ENCODE results near the gene SEMA3G.

SEMA3G gene

DNA sequence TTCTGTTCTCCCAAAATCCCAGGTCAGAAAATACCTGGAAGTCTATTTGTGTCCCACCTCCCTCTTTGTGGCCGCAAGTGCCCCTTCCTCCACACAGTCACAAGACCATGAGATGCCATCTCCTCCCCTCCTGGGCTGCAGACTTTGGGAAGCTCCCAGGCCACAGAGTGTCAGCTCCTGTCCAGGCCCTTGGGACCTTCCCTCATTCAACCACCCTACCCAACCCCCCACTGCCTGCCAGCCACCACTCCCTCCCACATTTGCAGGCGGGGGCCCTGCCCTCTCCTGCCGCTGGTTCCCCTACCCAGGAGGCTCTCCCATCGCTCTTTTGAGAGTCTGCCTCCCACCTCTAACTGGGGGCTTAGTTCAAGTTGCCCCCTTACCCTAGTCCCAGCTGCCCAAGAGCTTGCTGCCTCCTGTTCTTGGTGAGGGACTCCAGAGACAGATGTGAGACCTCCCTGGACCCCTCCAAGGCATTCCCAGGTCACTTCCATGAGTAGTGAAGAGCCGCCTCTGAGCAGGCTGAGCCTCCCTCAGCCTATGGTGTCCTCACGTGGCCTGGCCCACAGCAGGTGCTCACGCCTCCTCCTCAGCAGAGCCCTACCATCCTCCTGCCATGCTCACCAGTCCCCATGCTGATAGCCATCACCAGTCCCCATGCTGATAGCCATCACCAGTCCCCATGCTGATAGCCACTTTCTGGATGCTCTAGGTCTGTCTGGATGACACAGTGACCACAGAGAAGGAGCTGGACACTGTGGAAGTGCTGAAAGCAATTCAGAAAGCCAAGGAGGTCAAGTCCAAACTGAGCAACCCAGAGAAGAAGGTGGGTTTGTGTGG lies 34.4 kb upstream of the SEMA3G start:
- no peak for DNase-seq (ENCODE audit: low read depth)

DNA sequence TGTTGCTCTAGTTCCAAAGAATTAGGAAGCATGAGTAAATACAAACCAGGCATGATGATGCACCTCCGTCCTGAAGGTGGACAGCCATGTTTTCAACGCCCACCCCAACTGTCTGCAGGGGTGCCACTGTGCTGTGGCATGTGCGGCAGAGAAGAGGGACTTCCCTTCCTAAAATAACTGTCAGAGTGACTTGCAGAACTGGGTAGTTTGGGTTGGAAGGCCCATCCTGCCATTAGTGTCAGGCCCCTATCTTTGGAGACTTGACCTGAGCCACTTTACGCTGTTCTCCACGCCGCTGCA lies 32.8 kb upstream of the SEMA3G start:
- DNase-seq (ENCODE audit: low read depth) = no peak

- no peak for DNase-seq (ENCODE audit: low read depth)
Measured at GRCh38 chr3:52477076-52477795, 32.3 kb upstream of the SEMA3G start.

- no peak for DNase-seq (ENCODE audit: low read depth)
Measured at GRCh38 chr3:52473026-52473425, 28.1 kb upstream of the SEMA3G start.

GRCh38 chr3:52472239-52473000 lies 27.5 kb upstream of the SEMA3G start:
- no peak for DNase-seq (ENCODE audit: low read depth)

- no peak for DNase-seq (ENCODE audit: low read depth)
Measured at GRCh38 chr3:52471371-52472238, 26.7 kb upstream of the SEMA3G start.

GRCh38 chr3:52470920-52471319 lies 26.0 kb upstream of the SEMA3G start:
- DNase-seq (ENCODE audit: low read depth) = no peak

DNA sequence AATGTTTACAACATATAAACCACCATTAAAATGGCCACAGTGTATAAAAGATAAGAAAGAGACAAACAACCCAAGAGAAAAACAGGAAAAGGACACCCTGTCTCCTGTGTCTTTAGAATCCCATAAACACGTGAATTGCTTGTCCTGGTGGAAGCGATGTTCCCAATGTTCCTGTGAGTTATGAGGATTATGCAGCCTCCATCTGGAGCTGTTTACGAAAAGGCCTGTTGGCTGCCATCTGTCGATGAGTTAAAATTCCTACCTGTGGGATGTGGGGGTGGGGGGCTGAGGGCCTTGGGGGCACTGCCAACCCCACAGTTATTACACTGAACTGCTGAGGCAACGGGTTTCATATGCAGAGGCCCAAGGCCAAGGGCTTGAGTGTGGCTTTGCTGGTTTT lies 24.1 kb upstream of the SEMA3G start:
- no peak for DNase-seq (ENCODE audit: low read depth)

- DNase-seq (ENCODE audit: low read depth) = no peak
Measured at GRCh38 chr3:52468336-52468735, 23.4 kb upstream of the SEMA3G start.

- no peak for DNase-seq (ENCODE audit: low read depth)
Measured at GRCh38 chr3:52463416-52463815, 18.5 kb upstream of the SEMA3G start.

DNA sequence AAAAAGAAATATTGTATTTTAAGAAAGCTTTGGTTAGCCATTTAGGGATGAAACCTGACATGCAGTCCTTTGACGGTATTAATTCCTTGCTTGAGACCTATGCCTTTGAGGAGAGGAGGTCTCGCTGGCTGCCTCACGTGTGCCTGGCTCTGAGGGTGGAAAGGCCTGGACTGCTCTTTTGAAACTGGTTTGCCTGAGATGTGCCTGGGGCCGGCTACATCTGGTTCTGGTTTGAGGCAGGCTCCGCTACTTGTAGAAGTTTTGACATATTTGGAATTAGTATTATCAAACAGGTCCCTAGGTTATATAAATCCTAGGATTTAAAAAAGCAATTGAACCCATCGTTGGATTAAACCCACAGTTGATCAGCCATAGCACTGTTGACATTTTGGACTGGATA lies 17.0 kb upstream of the SEMA3G start:
- no peak for DNase-seq (ENCODE audit: low read depth)

DNA sequence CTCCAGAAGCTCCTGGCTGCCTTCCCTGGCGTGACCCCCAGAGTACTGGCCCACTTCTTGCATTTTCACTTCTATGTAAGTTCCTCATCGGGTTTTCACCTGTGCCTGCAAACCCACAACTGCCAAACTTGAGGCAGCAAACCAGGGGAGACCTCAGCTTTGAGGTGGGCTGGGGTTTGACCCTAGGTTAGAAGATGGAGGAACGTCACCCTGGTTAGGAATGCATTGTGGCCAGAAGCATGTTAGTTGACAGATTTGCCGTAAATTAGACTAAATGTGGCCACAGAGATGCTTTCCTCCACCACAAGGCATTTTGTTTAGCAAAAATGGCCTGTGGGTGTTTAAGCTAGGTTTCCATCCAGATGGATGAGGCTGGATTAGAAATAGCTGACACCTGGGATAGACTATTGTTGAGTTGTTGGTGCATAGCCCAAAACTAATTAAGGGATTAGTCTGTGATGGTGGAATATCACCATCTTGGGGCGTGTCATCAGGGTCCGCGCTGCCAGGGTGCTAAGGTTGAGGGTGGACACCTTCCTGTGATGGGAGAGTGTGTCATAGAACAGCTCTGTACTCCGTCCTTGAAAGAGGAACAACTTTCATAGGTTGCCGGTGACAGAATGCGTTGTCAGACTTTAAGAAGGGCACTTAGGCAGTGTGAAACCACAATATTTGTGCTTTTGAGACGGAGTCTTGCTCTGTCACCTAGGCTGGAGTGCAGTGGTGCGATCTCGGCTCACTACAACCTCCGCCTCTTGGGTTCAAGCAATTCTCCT lies 14.1 kb upstream of the SEMA3G start:
- DNase-seq (ENCODE audit: low read depth) = no peak

DNA sequence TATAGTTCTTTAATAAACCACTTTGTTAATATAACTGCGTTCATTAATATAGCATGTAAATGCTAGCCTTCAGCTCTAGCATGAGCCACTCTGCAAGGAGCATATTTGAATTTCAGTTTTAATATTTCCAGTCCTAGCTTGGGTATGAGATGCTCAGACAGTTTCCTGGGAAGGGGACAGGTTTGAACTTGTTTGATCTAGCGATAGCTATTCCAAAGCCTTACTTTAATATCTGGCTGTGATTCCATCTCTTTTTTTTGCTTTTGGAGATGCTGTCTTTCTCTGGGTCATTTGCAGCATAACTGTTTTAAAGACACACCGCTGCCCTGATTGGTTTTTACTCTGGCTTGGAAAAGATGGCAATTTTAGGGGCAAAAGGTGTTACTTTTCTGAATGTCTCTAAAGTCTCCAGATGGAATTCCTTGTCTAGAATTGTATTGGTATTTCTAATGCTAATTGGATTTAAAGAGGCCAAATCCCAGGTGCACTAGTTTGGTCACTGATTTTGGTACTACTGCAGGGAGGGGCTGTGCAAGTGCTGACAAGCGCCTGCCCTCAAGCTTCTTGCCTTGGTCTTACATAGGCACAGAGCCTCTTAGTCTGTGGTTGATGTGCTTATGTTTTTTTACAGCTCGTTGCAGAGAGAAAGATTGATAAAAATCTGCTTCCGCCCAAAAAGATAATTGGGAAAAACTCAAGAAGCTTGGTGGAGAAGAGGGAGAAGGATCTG lies 13.3 kb upstream of the SEMA3G start:
- no peak for DNase-seq (ENCODE audit: low read depth)

DNA sequence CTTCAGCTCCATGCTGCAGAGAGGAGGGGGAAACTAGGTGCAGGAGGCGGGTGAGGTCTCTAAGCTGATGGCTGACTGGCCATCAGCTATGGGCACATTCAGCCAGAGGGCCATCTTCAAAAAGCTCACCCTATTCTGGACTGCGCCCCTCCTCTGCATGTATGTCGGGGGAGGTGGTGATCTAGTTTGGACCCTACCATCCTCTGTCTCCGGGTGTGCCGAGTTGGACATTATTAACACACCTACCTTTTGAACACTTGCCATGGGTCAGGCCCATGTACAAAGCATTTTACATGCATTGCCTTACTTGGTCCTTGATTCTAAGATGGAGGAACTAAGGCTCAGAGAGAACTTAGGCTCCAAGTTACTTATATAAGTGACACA lies 11.9 kb upstream of the SEMA3G start:
- no peak for DNase-seq (ENCODE audit: low read depth)

GRCh38 chr3:52456169-52456799 lies 11.4 kb upstream of the SEMA3G start:
- DNase-seq (ENCODE audit: low read depth) = no peak

GRCh38 chr3:52455283-52456168 lies 10.6 kb upstream of the SEMA3G start, which contains the start of gene NISCH:
Gene NISCH (plus strand): TSS chr3:52455604. CDS start chr3:52455642, 38 bp downstream.
- no peak for DNase-seq (ENCODE audit: low read depth)

GRCh38 chr3:52454938-52455282 lies 10.0 kb upstream of the SEMA3G start:
- DNase-seq (ENCODE audit: low read depth) = no peak

- no peak for DNase-seq (ENCODE audit: low read depth)
Measured at GRCh38 chr3:52454250-52454937, 9.5 kb upstream of the SEMA3G start.
